Forelimb muscle (tissue), 1 donor: ENCODE results near the gene EXOSC5. TPM values are rescaled to one million over a fixed set of nuclear protein-coding genes. Genes with fewer than 3 reads are reported as not detected.
"Not testable (repeated sequence)": the region's sequence is repeated elsewhere in the genome, so short reads cannot be mapped to it uniquely, and the experiment has no call there.

Experiments used
- DNase-seq: peaks from one replicate; pipeline ENCODE4 v3.0.0-alpha.2; 2013; ENCODE audit warnings: low read depth
- polyA plus RNA-seq: library from polyadenylated mRNA; unstranded; fragments of 120-200 nt; gene quantifications from one replicate; pipeline ENCODE4 v1.2.1, GENCODE V29; 2013; ENCODE audit not compliant: insufficient read length

The EXOSC5 gene
- polyA plus RNA-seq, 1 donor, result 17.0 TPM

GRCh38 chr19:41371119-41371518, 26.0 kb downstream of the EXOSC5 start:
- not testable (repeated sequence) for DNase-seq

GRCh38 chr19:41369769-41370168, 27.4 kb downstream of the EXOSC5 start:
- no peak for DNase-seq

- DNase-seq, result no peak
Measured at GRCh38 chr19:41367848-41368301, 29.3 kb downstream of the EXOSC5 start.

- no peak for DNase-seq
Measured at GRCh38 chr19:41366089-41366488, 31.1 kb downstream of the EXOSC5 start.

GRCh38 chr19:41364524-41365391, 32.4 kb downstream of the EXOSC5 start:
- DNase-seq, result no peak

GRCh38 chr19:41363753-41364523, 33.2 kb downstream of the EXOSC5 start, which contains the start of gene B9D2:
TSS of gene B9D2 (minus strand) at chr19:41364149. CDS start at chr19:41363519, 630 bp downstream.
- DNase-seq, result peak; percentile 96

- DNase-seq, result no peak
Measured at GRCh38 chr19:41363371-41363752, 33.8 kb downstream of the EXOSC5 start.

- DNase-seq, result no peak
Measured at GRCh38 chr19:41362143-41362847, 34.9 kb downstream of the EXOSC5 start.

- no peak for DNase-seq
Measured at GRCh38 chr19:41359741-41360140, 37.4 kb downstream of the EXOSC5 start.

GRCh38 chr19:41357746-41358145, 39.4 kb downstream of the EXOSC5 start:
- no peak for DNase-seq

GRCh38 chr19:41356984-41357739, 40.0 kb downstream of the EXOSC5 start:
- DNase-seq, result no peak

GRCh38 chr19:41355802-41356201, 41.4 kb downstream of the EXOSC5 start:
- no peak for DNase-seq

GRCh38 chr19:41355035-41355434, 42.1 kb downstream of the EXOSC5 start:
- no peak for DNase-seq

- DNase-seq, result no peak
Measured at GRCh38 chr19:41354343-41354953, 42.7 kb downstream of the EXOSC5 start.

- no peak for DNase-seq
Measured at GRCh38 chr19:41353466-41354342, 43.5 kb downstream of the EXOSC5 start, which contains the start of gene TGFB1. TSS of gene TGFB1 (minus strand) at chr19:41353922. CDS start at chr19:41353044, 878 bp downstream.

- no peak for DNase-seq
Measured at GRCh38 chr19:41352609-41353465, 44.3 kb downstream of the EXOSC5 start.

GRCh38 chr19:41352279-41352608, 44.9 kb downstream of the EXOSC5 start:
- no peak for DNase-seq

GRCh38 chr19:41351339-41352245, 45.6 kb downstream of the EXOSC5 start:
- DNase-seq, result no peak
